Muscle of leg (tissue), 11 donors: ENCODE data around the gene RIN1. TPM values are rescaled to one million over a fixed set of nuclear protein-coding genes. Genes with fewer than 3 reads are reported as not detected.
"Not testable (repeated sequence)": the region's sequence is repeated elsewhere in the genome, so short reads cannot be mapped to it uniquely, and the experiment has no call there.

ENCODE experiments used
- DNase-seq: peaks from one replicate; pipeline ENCODE4 v3.0.0; 2013
- H3K27ac ChIP-seq: one replicate; pipeline ENCODE4 v1.5.1; 2013; ENCODE audit warnings: mild to moderate bottlenecking, low read length, control low read depth
- H3K27me3 ChIP-seq: one replicate; pipeline ENCODE4 v1.6.1; 2013; ENCODE audit warnings: low read length; ENCODE audit not compliant: control insufficient read depth, insufficient read depth
- H3K36me3 ChIP-seq: one replicate; pipeline ENCODE4 v1.6.1; 2013; ENCODE audit warnings: low read length; ENCODE audit not compliant: control insufficient read depth, insufficient read depth
- H3K4me1 ChIP-seq: one replicate; pipeline ENCODE4 v1.6.1; 2013; ENCODE audit warnings: low read length; ENCODE audit not compliant: control insufficient read depth, insufficient read depth
- H3K4me3 ChIP-seq: one replicate; pipeline ENCODE4 v1.5.1; 2013; ENCODE audit warnings: low read length, control low read depth
- H3K9me3 ChIP-seq: replicated peaks from 2 replicates; pipeline ENCODE4 v1.6.1; 2013; ENCODE audit warnings: low read depth, low read length; ENCODE audit not compliant: control insufficient read depth
- WGBS: methylation state at CpG from one replicate; pipeline ENCODE4 v1.1.5; 2013; ENCODE audit warnings: missing lambda C conversion rate; ENCODE audit not compliant: insufficient coverage; 5-methylcytosine and 5-hydroxymethylcytosine counted together
- polyA plus RNA-seq, 8 donors: library from polyadenylated mRNA; unstranded; fragments of 120-200 nt; gene quantifications; one replicate each; pipeline versions ENCODE4 v1.2.1 to v1.2.3, GENCODE V29; 2013; ENCODE audit warnings: inconsistent platforms in 1 of 8, low replicate concordance in 1 of 8; ENCODE audit not compliant: insufficient read length in 8 of 8, insufficient read depth in 1 of 8
- total RNA-seq: library from RNA; stranded (reverse); fragments of 120-200 nt; gene quantifications from one replicate; pipeline ENCODE4 v1.2.4, GENCODE V29; 2013

Gene RIN1
- total and polyA plus RNA-seq, 9 donors = 5.3 to 9.6 (median 7.6) TPM

GRCh38 chr11:66327171-66328030 is 8.8 kb downstream of the RIN1 start:
- Histone ChIP-seq H3K9me3 (no peaks in the 10 kb centered on the region), H3K36me3 (peaks cover 14% of the 10 kb centered on the region), H3K27me3 (no peaks in the 10 kb centered on the region), H3K4me1 (peaks cover 47% of the 10 kb centered on the region), H3K27ac (peak overlapping the region; percentile 54), H3K4me3 (no peak overlapping the region)
- whole genome bisulfite sequencing = 72% methylated on average over 8 of the region's 10 CpGs
- DNase-seq = peak; percentile 65

- Histone ChIP-seq H3K4me3 (no peak overlapping the region), H3K9me3 (no peaks in the 10 kb centered on the region), H3K27ac (peak overlapping the region; percentile 69), H3K36me3 (peaks cover 5% of the 10 kb centered on the region), H3K27me3 (no peaks in the 10 kb centered on the region), H3K4me1 (peaks cover 49% of the 10 kb centered on the region)
- DNase-seq = peak; percentile 75
- 11% methylated on average over 10 of the region's 21 CpGs for WGBS
Measured at GRCh38 chr11:66326261-66327111, 9.7 kb downstream of the RIN1 start.

- H3K4me3 ChIP-seq = no peak overlapping the region
- WGBS = 51% methylated on average over 8 of the region's 8 CpGs
- no peaks in the 10 kb centered on the region for H3K9me3 ChIP-seq
- no peaks in the 10 kb centered on the region for H3K36me3 ChIP-seq
- H3K27ac ChIP-seq = no peak overlapping the region
- no peaks in the 10 kb centered on the region for H3K27me3 ChIP-seq
- H3K4me1 ChIP-seq = peaks cover 49% of the 10 kb centered on the region
- peak; percentile 35 for DNase-seq
Measured at GRCh38 chr11:66325263-66325671, 11.0 kb downstream of the RIN1 start.

- Histone ChIP-seq H3K4me1 (peaks cover 49% of the 10 kb centered on the region), H3K9me3 (no peaks in the 10 kb centered on the region), H3K27ac (no peak overlapping the region), H3K27me3 (no peaks in the 10 kb centered on the region), H3K36me3 (no peaks in the 10 kb centered on the region), H3K4me3 (no peak overlapping the region)
- 58% methylated on average over 7 of the region's 10 CpGs for WGBS
- DNase-seq = no peak
Measured at GRCh38 chr11:66324664-66325063, 11.6 kb downstream of the RIN1 start.

GRCh38 chr11:66323684-66324083 is 12.6 kb downstream of the RIN1 start:
- WGBS = 100% methylated on average over 1 of the region's 1 CpG
- Histone ChIP-seq H3K27me3 (no peaks in the 10 kb centered on the region), H3K4me1 (peaks cover 53% of the 10 kb centered on the region)

GRCh38 chr11:66322732-66323427 is 13.4 kb downstream of the RIN1 start:
- WGBS = 43% methylated on average over 11 of the region's 11 CpGs
- Histone ChIP-seq H3K9me3 (no peaks in the 10 kb centered on the region), H3K27me3 (no peaks in the 10 kb centered on the region), H3K27ac (no peak overlapping the region), H3K4me3 (no peak overlapping the region), H3K36me3 (no peaks in the 10 kb centered on the region), H3K4me1 (peaks cover 53% of the 10 kb centered on the region)
- no peak for DNase-seq

More at GRCh38 chr11:66323684-66324083, 12.6 kb downstream of the RIN1 start:
- H3K4me3 ChIP-seq = no peak overlapping the region
- H3K36me3 ChIP-seq = no peaks in the 10 kb centered on the region
- H3K27ac ChIP-seq = no peak overlapping the region
- no peak for DNase-seq
- H3K9me3 ChIP-seq = no peaks in the 10 kb centered on the region

GRCh38 chr11:66321606-66322005 is 14.6 kb downstream of the RIN1 start:
- Histone ChIP-seq H3K36me3 (no peaks in the 10 kb centered on the region), H3K27ac (no peak overlapping the region), H3K27me3 (no peaks in the 10 kb centered on the region), H3K9me3 (no peaks in the 10 kb centered on the region), H3K4me1 (peaks cover 53% of the 10 kb centered on the region), H3K4me3 (no peak overlapping the region)
- no CpG with 5 or more reads among the region's 4 CpGs for WGBS
- DNase-seq = no peak

- not testable (repeated sequence) for H3K4me3 ChIP-seq, H3K36me3 ChIP-seq, H3K9me3 ChIP-seq, H3K27me3 ChIP-seq, DNase-seq, H3K27ac ChIP-seq
- H3K4me1 ChIP-seq = peaks cover 52% of the 10 kb centered on the region
- WGBS = no CpG with 5 or more reads among the region's 6 CpGs
Measured at GRCh38 chr11:66320748-66321147, 15.5 kb downstream of the RIN1 start.

GRCh38 chr11:66320289-66320688 is 15.9 kb downstream of the RIN1 start:
- not testable (repeated sequence) for H3K27me3 ChIP-seq, H3K4me3 ChIP-seq, H3K9me3 ChIP-seq, DNase-seq, H3K36me3 ChIP-seq, H3K27ac ChIP-seq
- no CpG with 5 or more reads among the region's 2 CpGs for WGBS
- peaks cover 50% of the 10 kb centered on the region for H3K4me1 ChIP-seq

- peaks cover 52% of the 10 kb centered on the region for H3K4me1 ChIP-seq
- H3K36me3 ChIP-seq = no peaks in the 10 kb centered on the region
- peak overlapping the region; percentile 85 for H3K27ac ChIP-seq
- peaks cover 5% of the 10 kb centered on the region for H3K27me3 ChIP-seq
- H3K9me3 ChIP-seq = no peaks in the 10 kb centered on the region
- 29% methylated on average over 1 of the region's 3 CpGs for WGBS
- no peak overlapping the region for H3K4me3 ChIP-seq
- DNase-seq = no peak
Measured at GRCh38 chr11:66318600-66318970, 17.6 kb downstream of the RIN1 start.
